Stimulated activated naive B cell treated with anti-CD40 and anti-IgM and Interleukin-4, amounts not matched to agents 10 μg/mL and 1 μg/mL and 100 μg/mL, for 72 hours (primary cell): ENCODE results near the gene PTPRD.
A peak's percentile ranks its signal among the peaks of the same experiment; 100 is the strongest.

Experiments used
- ATAC-seq, 2 donors: fragments of 150-1000 bp; cut with Tn5 transposase; replicated peaks; 2 replicates each; pipeline ENCODE4 v1.10.0; 2021; ENCODE audit warnings: moderate library complexity in 1 of 2
- DNase-seq: peaks from one replicate; pipeline ENCODE4 v3.0.0; 2021
- H3K27ac Mint-ChIP-seq: one replicate; pipeline ENCODE4 v1.8.0; 2022; ENCODE audit warnings: mild to moderate bottlenecking, mixed read lengths
- H3K27me3 Mint-ChIP-seq, 2 donors: one replicate each; pipeline ENCODE4 v1.8.0; 2022; ENCODE audit warnings: mixed read lengths in 2 of 2
- H3K36me3 Mint-ChIP-seq, 2 donors: one replicate each; pipeline ENCODE4 v1.8.0; 2022; ENCODE audit warnings: mixed read lengths in 2 of 2, mild to moderate bottlenecking in 1 of 2
- H3K4me1 Mint-ChIP-seq, 2 donors: one replicate each; pipeline ENCODE4 v1.8.0; 2022; ENCODE audit warnings: mixed read lengths in 2 of 2, mild to moderate bottlenecking in 1 of 2
- H3K4me3 Mint-ChIP-seq, 2 donors: one replicate each; pipeline ENCODE4 v1.8.0; 2022; ENCODE audit warnings: mild to moderate bottlenecking in 2 of 2, mixed read lengths in 2 of 2, moderate library complexity in 1 of 2
- H3K9me3 Mint-ChIP-seq, 2 donors: one replicate each; pipeline ENCODE4 v1.8.0; 2022; ENCODE audit warnings: mixed read lengths in 2 of 2, mild to moderate bottlenecking in 1 of 2

PTPRD gene

GRCh38 chr9:10007356-10007755 lies 605.4 kb downstream of the PTPRD start:
- Mint-ChIP-seq H3K4me1 (no peaks in the 10 kb centered on the region), H3K27me3 (no peaks in the 10 kb centered on the region), H3K4me3 (no peak overlapping the region), H3K27ac (no peak overlapping the region), H3K9me3 (no peaks in the 10 kb centered on the region), H3K36me3 (no peaks in the 10 kb centered on the region)
- ATAC-seq (no peak), DNase-seq (no peak)

- H3K4me3 Mint-ChIP-seq, result no peak overlapping the region
- H3K9me3 Mint-ChIP-seq, result no peaks in the 10 kb centered on the region
- H3K27ac Mint-ChIP-seq, result no peak overlapping the region
- no peaks in the 10 kb centered on the region for H3K36me3 Mint-ChIP-seq
- ATAC-seq, result no peak
- H3K4me1 Mint-ChIP-seq, result no peaks in the 10 kb centered on the region
- no peaks in the 10 kb centered on the region for H3K27me3 Mint-ChIP-seq
- no peak for DNase-seq
Measured at GRCh38 chr9:10005206-10005605, 607.6 kb downstream of the PTPRD start.

GRCh38 chr9:10003047-10003446 lies 609.8 kb downstream of the PTPRD start:
- Mint-ChIP-seq H3K36me3 (no peaks in the 10 kb centered on the region), H3K27ac (no peak overlapping the region), H3K27me3 (peaks cover 0 to 5% of the 10 kb centered on the region in 2 donors), H3K4me3 (no peak overlapping the region), H3K4me1 (peaks cover 3 to 11% of the 10 kb centered on the region in 2 donors), H3K9me3 (no peaks in the 10 kb centered on the region)
- no peak for ATAC-seq
- no peak for DNase-seq

- H3K27me3 Mint-ChIP-seq, result peaks cover 0 to 5% of the 10 kb centered on the region in 2 donors
- ATAC-seq, result no peak
- no peak overlapping the region for H3K27ac Mint-ChIP-seq
- H3K36me3 Mint-ChIP-seq, result no peaks in the 10 kb centered on the region
- DNase-seq, result no peak
- no peak overlapping the region for H3K4me3 Mint-ChIP-seq
- H3K4me1 Mint-ChIP-seq, result peaks cover 3 to 11% of the 10 kb centered on the region in 2 donors
- H3K9me3 Mint-ChIP-seq, result no peaks in the 10 kb centered on the region
Measured at GRCh38 chr9:10000669-10001068, 612.1 kb downstream of the PTPRD start.

- H3K4me3 Mint-ChIP-seq, result no peak overlapping the region
- H3K4me1 Mint-ChIP-seq, result peaks cover 3 to 11% of the 10 kb centered on the region in 2 donors
- no peaks in the 10 kb centered on the region for H3K9me3 Mint-ChIP-seq
- peaks cover 0 to 5% of the 10 kb centered on the region in 2 donors for H3K27me3 Mint-ChIP-seq
- H3K27ac Mint-ChIP-seq, result no peak overlapping the region
- ATAC-seq (peak in 1 of 2 donors; percentile 33), DNase-seq (no peak)
- H3K36me3 Mint-ChIP-seq, result no peaks in the 10 kb centered on the region
Measured at GRCh38 chr9:9998491-9999287, 614.1 kb downstream of the PTPRD start.

GRCh38 chr9:9997585-9997984 lies 615.2 kb downstream of the PTPRD start:
- Mint-ChIP-seq H3K36me3 (no peaks in the 10 kb centered on the region), H3K27me3 (peaks cover 0 to 5% of the 10 kb centered on the region in 2 donors), H3K4me3 (no peak overlapping the region), H3K4me1 (peaks cover 3 to 11% of the 10 kb centered on the region in 2 donors), H3K9me3 (no peaks in the 10 kb centered on the region), H3K27ac (no peak overlapping the region)
- no peak for DNase-seq
- no peak for ATAC-seq

GRCh38 chr9:9996259-9996658 lies 616.5 kb downstream of the PTPRD start:
- Mint-ChIP-seq H3K27me3 (peaks cover 4 to 5% of the 10 kb centered on the region in 2 donors), H3K4me1 (peaks cover 3 to 11% of the 10 kb centered on the region in 2 donors), H3K9me3 (peaks cover 2 to 4% of the 10 kb centered on the region in 2 donors), H3K4me3 (no peak overlapping the region), H3K36me3 (no peaks in the 10 kb centered on the region), H3K27ac (no peak overlapping the region)
- ATAC-seq (no peak), DNase-seq (no peak)

- DNase-seq (no peak), ATAC-seq (no peak)
- H3K4me3 Mint-ChIP-seq, result no peak overlapping the region
- no peak overlapping the region for H3K27ac Mint-ChIP-seq
- no peaks in the 10 kb centered on the region for H3K36me3 Mint-ChIP-seq
- peaks cover 0 to 4% of the 10 kb centered on the region in 2 donors for H3K27me3 Mint-ChIP-seq
- peaks cover 2 to 11% of the 10 kb centered on the region in 2 donors for H3K9me3 Mint-ChIP-seq
- H3K4me1 Mint-ChIP-seq, result no peaks in the 10 kb centered on the region
Measured at GRCh38 chr9:9992936-9993335, 619.9 kb downstream of the PTPRD start.

- no peaks in the 10 kb centered on the region for H3K4me1 Mint-ChIP-seq
- ATAC-seq (no peak), DNase-seq (no peak)
- H3K9me3 Mint-ChIP-seq, result no peaks in the 10 kb centered on the region
- no peak overlapping the region for H3K4me3 Mint-ChIP-seq
- H3K27ac Mint-ChIP-seq, result no peak overlapping the region
- no peaks in the 10 kb centered on the region for H3K36me3 Mint-ChIP-seq
- H3K27me3 Mint-ChIP-seq, result no peaks in the 10 kb centered on the region
Measured at GRCh38 chr9:9973062-9973461, 639.7 kb downstream of the PTPRD start.

GRCh38 chr9:9970514-9970913 lies 642.3 kb downstream of the PTPRD start:
- Mint-ChIP-seq H3K27me3 (peaks cover 0 to 4% of the 10 kb centered on the region in 2 donors), H3K36me3 (no peaks in the 10 kb centered on the region), H3K27ac (no peak overlapping the region), H3K9me3 (no peaks in the 10 kb centered on the region), H3K4me1 (no peaks in the 10 kb centered on the region), H3K4me3 (no peak overlapping the region)
- ATAC-seq (no peak), DNase-seq (no peak)

GRCh38 chr9:9963841-9964240 lies 649.0 kb downstream of the PTPRD start:
- Mint-ChIP-seq H3K36me3 (no peaks in the 10 kb centered on the region), H3K4me1 (no peaks in the 10 kb centered on the region), H3K27me3 (peaks cover 0 to 4% of the 10 kb centered on the region in 2 donors), H3K9me3 (no peaks in the 10 kb centered on the region), H3K27ac (no peak overlapping the region), H3K4me3 (no peak overlapping the region)
- no peak for ATAC-seq
- DNase-seq, result no peak

- DNase-seq (no peak), ATAC-seq (no peak)
- Mint-ChIP-seq H3K27ac (no peak overlapping the region), H3K27me3 (peaks cover 0 to 4% of the 10 kb centered on the region in 2 donors), H3K4me3 (no peak overlapping the region), H3K9me3 (no peaks in the 10 kb centered on the region), H3K36me3 (no peaks in the 10 kb centered on the region), H3K4me1 (no peaks in the 10 kb centered on the region)
Measured at GRCh38 chr9:9961934-9962333, 650.9 kb downstream of the PTPRD start.

- ATAC-seq (no peak), DNase-seq (no peak)
- H3K36me3 Mint-ChIP-seq, result no peaks in the 10 kb centered on the region
- H3K4me3 Mint-ChIP-seq, result no peak overlapping the region
- peaks cover 0 to 2% of the 10 kb centered on the region in 2 donors for H3K27me3 Mint-ChIP-seq
- no peak overlapping the region for H3K27ac Mint-ChIP-seq
- H3K9me3 Mint-ChIP-seq, result no peaks in the 10 kb centered on the region
- no peaks in the 10 kb centered on the region for H3K4me1 Mint-ChIP-seq
Measured at GRCh38 chr9:9961487-9961886, 651.3 kb downstream of the PTPRD start.

- no peaks in the 10 kb centered on the region for H3K9me3 Mint-ChIP-seq
- no peak for DNase-seq
- no peak overlapping the region for H3K4me3 Mint-ChIP-seq
- no peaks in the 10 kb centered on the region for H3K4me1 Mint-ChIP-seq
- no peak overlapping the region for H3K27ac Mint-ChIP-seq
- H3K36me3 Mint-ChIP-seq, result no peaks in the 10 kb centered on the region
- no peaks in the 10 kb centered on the region for H3K27me3 Mint-ChIP-seq
- ATAC-seq, result no peak
Measured at GRCh38 chr9:9951556-9952160, 661.1 kb downstream of the PTPRD start.

- no peaks in the 10 kb centered on the region for H3K36me3 Mint-ChIP-seq
- no peak overlapping the region for H3K4me3 Mint-ChIP-seq
- H3K9me3 Mint-ChIP-seq, result no peaks in the 10 kb centered on the region
- no peaks in the 10 kb centered on the region for H3K27me3 Mint-ChIP-seq
- DNase-seq, result no peak
- no peak overlapping the region for H3K27ac Mint-ChIP-seq
- no peaks in the 10 kb centered on the region for H3K4me1 Mint-ChIP-seq
- no peak for ATAC-seq
Measured at GRCh38 chr9:9950813-9951212, 662.0 kb downstream of the PTPRD start.
